GM12875 (cell line): ENCODE data around the gene ABCC9.

Source experiments
- H3K4me3 ChIP-seq: one replicate; pipeline ENCODE4 v1.5.1; 2011; ENCODE audit warnings: low read depth, low read length, control low read depth
- TF ChIP-seq, protein P1 (sequence below): IDR thresholded peaks from 2 replicates; pipeline ENCODE4 v1.5.1; 2011; ENCODE audit warnings: low read depth, mild to moderate bottlenecking, control low read depth, inconsistent platforms, low read length, moderate library complexity, borderline replicate concordance; ENCODE audit not compliant: insufficient read depth

Gene ABCC9

GRCh38 chr12:21940549-21941505 lies at the start of gene ABCC9:
Gene ABCC9, minus strand, starts transcription at chr12:21941426. Its CDS starts 4,752 bp downstream, at chr12:21936674.
- TF ChIP-seq, protein P1, sequence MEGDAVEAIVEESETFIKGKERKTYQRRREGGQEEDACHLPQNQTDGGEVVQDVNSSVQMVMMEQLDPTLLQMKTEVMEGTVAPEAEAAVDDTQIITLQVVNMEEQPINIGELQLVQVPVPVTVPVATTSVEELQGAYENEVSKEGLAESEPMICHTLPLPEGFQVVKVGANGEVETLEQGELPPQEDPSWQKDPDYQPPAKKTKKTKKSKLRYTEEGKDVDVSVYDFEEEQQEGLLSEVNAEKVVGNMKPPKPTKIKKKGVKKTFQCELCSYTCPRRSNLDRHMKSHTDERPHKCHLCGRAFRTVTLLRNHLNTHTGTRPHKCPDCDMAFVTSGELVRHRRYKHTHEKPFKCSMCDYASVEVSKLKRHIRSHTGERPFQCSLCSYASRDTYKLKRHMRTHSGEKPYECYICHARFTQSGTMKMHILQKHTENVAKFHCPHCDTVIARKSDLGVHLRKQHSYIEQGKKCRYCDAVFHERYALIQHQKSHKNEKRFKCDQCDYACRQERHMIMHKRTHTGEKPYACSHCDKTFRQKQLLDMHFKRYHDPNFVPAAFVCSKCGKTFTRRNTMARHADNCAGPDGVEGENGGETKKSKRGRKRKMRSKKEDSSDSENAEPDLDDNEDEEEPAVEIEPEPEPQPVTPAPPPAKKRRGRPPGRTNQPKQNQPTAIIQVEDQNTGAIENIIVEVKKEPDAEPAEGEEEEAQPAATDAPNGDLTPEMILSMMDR = no peak
- H3K4me3 ChIP-seq = no peak within 1 kb of the TSS

DNA sequence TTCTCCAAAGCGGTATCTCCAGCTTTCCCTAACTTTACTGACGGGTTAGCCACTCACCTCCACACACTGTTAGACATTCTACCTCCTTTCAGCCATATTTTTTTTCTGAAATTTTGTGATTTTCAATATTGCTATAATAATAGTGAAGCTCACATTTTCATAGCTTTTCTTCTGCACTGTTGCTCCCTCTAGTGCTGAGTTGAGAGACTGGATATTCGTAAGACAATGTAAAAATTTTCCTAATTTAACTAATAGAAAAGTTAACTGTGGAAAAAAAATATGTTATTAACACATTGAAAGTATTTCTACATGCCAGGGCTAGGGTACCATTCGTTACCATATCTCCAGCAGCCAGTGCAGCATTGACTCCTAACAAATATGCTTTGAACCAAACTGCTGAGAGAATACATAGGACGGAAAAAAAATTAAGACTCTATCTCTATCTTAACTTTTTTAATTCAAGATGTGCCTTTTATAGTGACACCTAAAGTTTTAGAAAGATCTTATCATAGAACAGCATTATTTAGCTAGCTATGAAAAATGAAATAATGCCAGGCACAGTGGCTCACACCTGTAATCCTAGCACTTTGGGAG lies 48.7 kb upstream of the ABCC9 start:
- H3K4me3 ChIP-seq = no peak overlapping the region
- TF ChIP-seq, protein P1 = no peak

DNA sequence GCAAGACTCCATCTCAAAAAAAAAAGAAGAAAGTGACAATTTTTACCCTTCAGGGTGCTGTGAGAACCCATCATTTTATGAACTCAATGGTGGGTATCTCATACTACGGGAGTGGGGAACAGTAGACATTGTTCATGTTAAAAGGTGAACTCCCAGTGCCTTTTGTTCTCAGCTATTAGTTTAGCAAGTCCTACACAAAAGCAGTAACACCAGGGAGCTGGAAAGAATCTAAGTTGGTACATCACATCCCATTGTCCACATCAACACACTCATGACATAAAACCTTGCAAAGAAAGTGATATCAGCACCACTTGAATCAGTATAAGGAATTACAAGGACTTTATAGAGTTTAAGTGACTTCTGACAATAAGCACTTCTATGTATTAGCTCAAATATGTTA lies 47.4 kb upstream of the ABCC9 start:
- no peak overlapping the region for H3K4me3 ChIP-seq
- TF ChIP-seq, protein P1 = no peak

GRCh38 chr12:21987755-21988154 lies 46.5 kb upstream of the ABCC9 start:
- TF ChIP-seq, protein P1 = no peak
- no peak overlapping the region for H3K4me3 ChIP-seq

DNA sequence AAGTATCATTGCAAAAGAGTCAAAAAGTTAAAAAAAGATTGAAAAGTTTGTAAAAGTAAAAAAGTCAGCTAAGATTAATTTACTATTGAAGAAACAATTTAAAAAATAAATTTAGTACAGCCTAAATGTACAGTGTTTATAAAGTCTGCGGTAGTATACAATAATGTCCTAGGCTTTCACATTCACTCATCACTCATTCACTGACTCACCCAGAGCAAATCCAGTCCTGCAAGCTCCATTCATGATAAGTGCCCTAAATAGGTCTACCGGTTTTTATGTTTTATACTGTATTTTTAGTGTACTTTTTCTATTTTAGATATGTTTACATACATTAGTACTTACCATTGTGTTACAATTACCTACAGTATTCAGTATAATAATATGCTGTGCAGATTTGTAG lies 43.9 kb upstream of the ABCC9 start:
- TF ChIP-seq, protein P1 = no peak
- no peak overlapping the region for H3K4me3 ChIP-seq

- H3K4me3 ChIP-seq = no peak overlapping the region
- TF ChIP-seq, protein P1 = no peak
Observed at GRCh38 chr12:21984375-21984774, 43.1 kb upstream of the ABCC9 start.
